ENCODE data around the gene WDR7. TPM values are rescaled to one million over a fixed set of nuclear protein-coding genes. Genes with fewer than 3 reads are reported as not detected.

WDR7 gene
- total RNA-seq, 4 donors from 2014 or later, result 10.3 to 17.2 (median 16.3) TPM

GRCh38 chr18:56823986-56824565 lies 172.9 kb downstream of the WDR7 start:
- WGBS, 2 donors, result 87 to 96% methylated on average over 1 of the region's 1 CpG
- DNase-seq (ENCODE audit: low spot score in 2 of 2), result no peak
- no peak for TF ChIP-seq POLR2A (IDR thresholded peaks at IDR 0.05)
- TF ChIP-seq, protein P1, sequence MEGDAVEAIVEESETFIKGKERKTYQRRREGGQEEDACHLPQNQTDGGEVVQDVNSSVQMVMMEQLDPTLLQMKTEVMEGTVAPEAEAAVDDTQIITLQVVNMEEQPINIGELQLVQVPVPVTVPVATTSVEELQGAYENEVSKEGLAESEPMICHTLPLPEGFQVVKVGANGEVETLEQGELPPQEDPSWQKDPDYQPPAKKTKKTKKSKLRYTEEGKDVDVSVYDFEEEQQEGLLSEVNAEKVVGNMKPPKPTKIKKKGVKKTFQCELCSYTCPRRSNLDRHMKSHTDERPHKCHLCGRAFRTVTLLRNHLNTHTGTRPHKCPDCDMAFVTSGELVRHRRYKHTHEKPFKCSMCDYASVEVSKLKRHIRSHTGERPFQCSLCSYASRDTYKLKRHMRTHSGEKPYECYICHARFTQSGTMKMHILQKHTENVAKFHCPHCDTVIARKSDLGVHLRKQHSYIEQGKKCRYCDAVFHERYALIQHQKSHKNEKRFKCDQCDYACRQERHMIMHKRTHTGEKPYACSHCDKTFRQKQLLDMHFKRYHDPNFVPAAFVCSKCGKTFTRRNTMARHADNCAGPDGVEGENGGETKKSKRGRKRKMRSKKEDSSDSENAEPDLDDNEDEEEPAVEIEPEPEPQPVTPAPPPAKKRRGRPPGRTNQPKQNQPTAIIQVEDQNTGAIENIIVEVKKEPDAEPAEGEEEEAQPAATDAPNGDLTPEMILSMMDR (IDR thresholded peaks at IDR 0.05), result no peak
- no peak overlapping the region for H3K4me3 ChIP-seq (ENCODE audit: low read depth, poor library complexity, severe bottlenecking)
- intact Hi-C loops (cut with DNase I; ENCODE audit: low total_unique reads), result no loop called here

DNA sequence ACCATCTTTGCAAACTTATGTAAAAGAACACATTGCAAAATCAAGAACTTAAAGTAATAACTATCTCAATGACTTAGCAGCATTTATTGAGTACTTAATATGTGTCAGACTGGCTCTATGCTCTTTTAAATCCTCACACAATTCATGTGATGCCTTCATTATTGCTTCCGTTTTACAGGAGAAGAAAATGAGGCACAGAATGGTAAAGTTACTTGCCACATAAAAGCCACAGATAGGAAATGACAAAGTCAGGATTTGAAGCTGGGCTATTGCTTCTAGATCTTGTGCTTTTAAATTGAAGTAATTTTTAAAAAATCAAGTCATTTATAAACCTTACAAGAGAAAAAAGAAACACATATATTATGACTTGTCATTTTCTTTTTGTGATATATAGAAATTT lies 174.2 kb downstream of the WDR7 start:
- TF ChIP-seq POLR2A (IDR thresholded peaks at IDR 0.05), result no peak
- TF ChIP-seq, protein P1 (IDR thresholded peaks at IDR 0.05), result no peak
- no peak overlapping the region for H3K4me3 ChIP-seq (ENCODE audit: low read depth, poor library complexity, severe bottlenecking)
- DNase-seq (ENCODE audit: low spot score in 2 of 2), result no peak
- WGBS, 2 donors, result 76 to 79% methylated on average over 1 of the region's 1 CpG
- intact Hi-C loops (cut with DNase I; ENCODE audit: low total_unique reads), result no loop called here

DNA sequence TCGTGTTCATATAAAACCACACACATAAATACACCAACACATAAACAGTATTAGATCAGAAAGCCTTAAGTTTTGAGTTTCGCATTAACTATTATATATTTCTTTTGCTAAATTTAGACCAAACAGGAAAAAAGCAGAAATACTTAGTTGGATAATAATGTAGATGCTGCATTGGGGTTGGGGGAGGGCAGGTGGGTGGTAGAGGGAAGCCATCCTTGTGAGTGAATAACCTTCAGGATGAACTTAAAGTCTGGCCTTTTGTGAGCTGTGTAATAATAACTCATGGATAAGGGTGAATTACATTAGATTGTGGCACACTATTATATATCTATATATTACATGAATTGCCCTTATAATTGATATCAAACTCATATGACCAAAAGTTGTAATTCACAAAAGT lies 174.7 kb downstream of the WDR7 start:
- DNase-seq (ENCODE audit: low spot score in 2 of 2), result no peak
- TF ChIP-seq, protein P1 (IDR thresholded peaks at IDR 0.05), result no peak
- no peak for TF ChIP-seq POLR2A (IDR thresholded peaks at IDR 0.05)
- no peak overlapping the region for H3K4me3 ChIP-seq (ENCODE audit: low read depth, poor library complexity, severe bottlenecking)
- 77 to 89% methylated on average over 2 of the region's 2 CpGs for WGBS, 2 donors
- intact Hi-C loops (cut with DNase I; ENCODE audit: low total_unique reads), result no loop called here

GRCh38 chr18:56831988-56832387 lies 180.8 kb downstream of the WDR7 start:
- 81 to 98% methylated on average over 7 to 9 of the region's 9 CpGs for WGBS, 2 donors
- no peak overlapping the region for H3K4me3 ChIP-seq (ENCODE audit: low read depth, poor library complexity, severe bottlenecking)
- DNase-seq (ENCODE audit: low spot score in 2 of 2), result no peak
- TF ChIP-seq POLR2A (IDR thresholded peaks at IDR 0.05), result no peak
- TF ChIP-seq, protein P1 (IDR thresholded peaks at IDR 0.05), result no peak
- intact Hi-C loops (cut with DNase I; ENCODE audit: low total_unique reads), result no loop called here

DNA sequence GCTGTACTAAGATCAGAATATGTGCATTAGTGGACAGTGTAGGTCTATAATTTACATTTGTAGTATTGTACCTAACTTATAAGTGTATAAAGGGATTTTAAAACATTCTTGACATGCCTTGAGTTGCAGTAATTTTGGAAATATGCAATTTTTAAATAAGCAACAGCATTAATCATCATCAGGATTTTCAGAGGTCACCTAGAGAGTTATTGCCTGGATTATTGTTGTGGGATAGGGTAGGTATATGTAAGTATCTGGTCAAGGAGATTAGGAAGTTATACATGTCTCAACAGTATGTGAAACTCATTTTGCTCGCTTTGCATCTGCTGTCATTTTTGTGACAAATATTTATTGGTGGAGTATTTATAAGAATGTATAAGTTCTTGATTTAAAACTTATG lies 184.2 kb downstream of the WDR7 start:
- intact Hi-C loops (cut with DNase I; ENCODE audit: low total_unique reads), result no loop called here
- DNase-seq (ENCODE audit: low spot score in 2 of 2), result no peak
- no peak overlapping the region for H3K4me3 ChIP-seq (ENCODE audit: low read depth, poor library complexity, severe bottlenecking)
- TF ChIP-seq, protein P1 (IDR thresholded peaks at IDR 0.05), result no peak
- TF ChIP-seq POLR2A (IDR thresholded peaks at IDR 0.05), result no peak
- 79 to 89% methylated on average over 1 of the region's 1 CpG for WGBS, 2 donors

- intact Hi-C loops (cut with DNase I; ENCODE audit: low total_unique reads), result no loop called here
- TF ChIP-seq, protein P1 (IDR thresholded peaks at IDR 0.05), result no peak
- no peak for DNase-seq (ENCODE audit: low spot score in 2 of 2)
- WGBS, 2 donors, result 80 to 82% methylated on average over 7 of the region's 7 CpGs
- H3K4me3 ChIP-seq (ENCODE audit: low read depth, poor library complexity, severe bottlenecking), result no peak overlapping the region
Measured at GRCh38 chr18:56836173-56836572, 185.0 kb downstream of the WDR7 start.
